ENCODE results near the gene PCMT1. TPM values are rescaled to one million over a fixed set of nuclear protein-coding genes. Genes with fewer than 3 reads are reported as not detected.
"Not testable (repeated sequence)": the region's sequence is repeated elsewhere in the genome, so short reads cannot be mapped to it uniquely, and the experiment has no call there.

Gene PCMT1
- polyA plus RNA-seq, 3 donors, result 84.8 to 315 (median 262) TPM

GRCh38 chr6:149843051-149843633 is 93.6 kb downstream of the PCMT1 start:
- intact Hi-C loops (cut with micrococcal nuclease), result no loop called here
- Histone ChIP-seq H3K4me2 (replicated peaks; ENCODE audit: extremely low read depth, low read length, poor library complexity, severe bottlenecking) (no peak overlapping the region), H3K36me3 (replicated peaks in 1 of 2; ENCODE audit: control insufficient read depth in 1 of 2, insufficient read depth in 2 of 2, low read length in 2 of 2) (no peaks in the 10 kb centered on the region), H3K4me1 (ENCODE audit: control insufficient read depth in 1 of 2, insufficient read depth in 2 of 2, low read length in 2 of 2) (no peaks in the 10 kb centered on the region), H2AFZ (ENCODE audit: insufficient read depth, low read depth, low read length, poor library complexity, severe bottlenecking) (no peak overlapping the region), H3K9me3 (replicated peaks in 1 of 2; ENCODE audit: control insufficient read depth in 1 of 2, insufficient read depth in 1 of 2, low read length in 2 of 2) (no peaks in the 10 kb centered on the region), H3K9ac (ENCODE audit: insufficient read depth, low read length, poor library complexity, severe bottlenecking) (no peak overlapping the region), H3K27ac (ENCODE audit: low read depth in 1 of 2, low read length in 2 of 2) (no peak overlapping the region), H3K79me2 (ENCODE audit: insufficient read depth, low read length) (no peaks in the 10 kb centered on the region), H4K20me1 (ENCODE audit: insufficient read depth, low read length) (no peaks in the 10 kb centered on the region), H3K4me3 (replicated peaks in 1 of 3; ENCODE audit: low read depth in 2 of 3, low read length in 3 of 3) (no peak overlapping the region), H3K27me3 (ENCODE audit: control insufficient read depth in 2 of 2, insufficient read depth in 2 of 2, low read length in 2 of 2) (no peaks in the 10 kb centered on the region)
- no peak for TF ChIP-seq CTCF (IDR thresholded peaks at IDR 0.05)
- Mint-ChIP-seq H3K36me3 (peaks cover 0 to 3% of the 10 kb centered on the region in 2 donors), H3K9me3 (no peaks in the 10 kb centered on the region), H3K4me1 (peaks cover 5% of the 10 kb centered on the region), H3K4me3 (no peak overlapping the region), H3K27me3 (ENCODE audit: low read depth in 3 of 3) (peaks cover 4 to 9% (median 4%) of the 10 kb centered on the region in 3 donors), H3K27ac (peak overlapping the region in 1 of 7 donors; percentile 15)
- 86% methylated on average over 9 of the region's 10 CpGs for WGBS (ENCODE audit: insufficient coverage)
- no peak for DNase-seq

- H4K20me1 ChIP-seq (ENCODE audit: insufficient read depth, low read length); H3K4me1 ChIP-seq (ENCODE audit: control insufficient read depth in 1 of 2, insufficient read depth in 2 of 2, low read length in 2 of 2); intact Hi-C loops (cut with micrococcal nuclease); H3K4me3 ChIP-seq (replicated peaks in 1 of 3; ENCODE audit: low read depth in 2 of 3, low read length in 3 of 3); H3K9me3 Mint-ChIP-seq; H3K27ac ChIP-seq (ENCODE audit: low read depth in 1 of 2, low read length in 2 of 2); H3K79me2 ChIP-seq (ENCODE audit: insufficient read depth, low read length); H3K36me3 Mint-ChIP-seq; H3K9ac ChIP-seq (ENCODE audit: insufficient read depth, low read length, poor library complexity, severe bottlenecking); H3K27me3 Mint-ChIP-seq (ENCODE audit: low read depth in 3 of 3); DNase-seq; H3K4me1 Mint-ChIP-seq; H3K27ac Mint-ChIP-seq; H2AFZ ChIP-seq (ENCODE audit: insufficient read depth, low read depth, low read length, poor library complexity, severe bottlenecking); H3K4me3 Mint-ChIP-seq; H3K27me3 ChIP-seq (ENCODE audit: control insufficient read depth in 2 of 2, insufficient read depth in 2 of 2, low read length in 2 of 2); H3K36me3 ChIP-seq (replicated peaks in 1 of 2; ENCODE audit: control insufficient read depth in 1 of 2, insufficient read depth in 2 of 2, low read length in 2 of 2); H3K4me2 ChIP-seq (replicated peaks; ENCODE audit: extremely low read depth, low read length, poor library complexity, severe bottlenecking); H3K9me3 ChIP-seq (replicated peaks in 1 of 2; ENCODE audit: control insufficient read depth in 1 of 2, insufficient read depth in 1 of 2, low read length in 2 of 2): not testable (repeated sequence)
- 90% methylated on average over 4 of the region's 4 CpGs for WGBS (ENCODE audit: insufficient coverage)
Measured at GRCh38 chr6:149844036-149844435, 94.5 kb downstream of the PCMT1 start.
